Renal pelvis (tissue), 4 donors: Measurements from ENCODE around the gene HSD17B12. TPM values are rescaled to one million over a fixed set of nuclear protein-coding genes. Genes with fewer than 3 reads are reported as not detected.

Experiments
- DNase-seq: peaks from one replicate; pipeline ENCODE4 v3.0.0-alpha.2; 2013
- polyA plus RNA-seq, 3 donors: library from polyadenylated mRNA; unstranded; fragments of 120-200 nt; gene quantifications; one replicate each; pipeline ENCODE4 v1.2.1, GENCODE V29; 2013; ENCODE audit not compliant: insufficient read length in 3 of 3

Gene HSD17B12
- polyA plus RNA-seq, 3 donors: 68.8 to 83.1 (median 76.3) TPM

DNA sequence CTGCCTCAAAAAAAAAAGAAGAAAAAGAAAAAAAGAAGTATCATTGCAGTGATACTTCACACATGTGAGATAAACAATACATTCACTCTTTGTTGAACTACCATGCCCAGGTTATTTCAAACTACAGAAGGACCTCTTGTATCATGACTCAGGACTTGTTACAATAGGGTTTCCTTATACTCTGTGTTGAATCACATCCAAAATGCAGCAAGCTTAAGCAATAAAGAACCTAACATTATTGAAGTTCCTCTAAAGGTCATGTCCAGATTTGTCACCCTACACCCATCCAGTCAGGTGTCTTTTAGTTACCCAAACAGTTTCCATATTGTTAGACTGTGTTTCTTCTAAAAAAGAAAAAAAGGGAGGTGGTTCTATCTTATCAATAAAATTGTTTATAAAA lies 173.2 kb downstream of the HSD17B12 start:
- DNase-seq: no peak

DNA sequence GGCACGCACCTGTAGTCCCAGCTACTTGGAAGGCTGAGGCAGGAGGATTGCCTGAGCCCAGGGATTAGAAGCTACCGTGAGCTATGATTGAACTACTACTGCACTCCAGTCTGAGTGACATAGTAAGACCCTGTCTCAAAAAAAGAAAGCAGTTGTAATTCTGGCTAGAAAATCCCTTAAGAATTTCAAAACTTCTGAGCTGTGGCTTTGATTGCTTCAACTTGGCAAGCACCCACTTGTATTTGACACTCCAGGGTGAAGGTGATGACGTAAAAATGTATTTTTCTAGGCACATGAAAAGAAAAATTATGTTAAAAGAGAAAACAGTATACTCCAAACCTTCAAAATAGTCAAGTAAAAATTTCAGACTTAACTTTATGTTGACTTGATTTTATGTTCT lies 176.5 kb downstream of the HSD17B12 start:
- DNase-seq: no peak

DNA sequence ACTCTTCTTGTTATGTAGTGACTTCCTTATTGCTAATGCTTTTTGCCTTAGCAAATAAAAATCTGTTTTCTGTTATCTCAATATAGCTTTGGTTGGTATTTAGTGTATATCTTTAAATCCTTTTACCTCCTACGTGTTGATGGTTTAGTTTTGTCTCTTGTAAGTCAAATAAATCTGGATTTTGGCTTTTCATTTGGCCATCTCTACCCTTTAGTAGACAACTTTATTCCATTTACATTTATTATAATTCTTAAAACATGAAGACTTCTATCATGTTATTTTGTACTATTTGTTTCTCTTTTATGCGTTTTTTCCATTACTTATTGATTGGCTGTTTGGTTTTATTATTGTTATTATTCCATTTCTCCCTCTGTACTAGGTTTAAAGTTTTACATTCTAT lies 180.6 kb downstream of the HSD17B12 start:
- DNase-seq: no peak

DNA sequence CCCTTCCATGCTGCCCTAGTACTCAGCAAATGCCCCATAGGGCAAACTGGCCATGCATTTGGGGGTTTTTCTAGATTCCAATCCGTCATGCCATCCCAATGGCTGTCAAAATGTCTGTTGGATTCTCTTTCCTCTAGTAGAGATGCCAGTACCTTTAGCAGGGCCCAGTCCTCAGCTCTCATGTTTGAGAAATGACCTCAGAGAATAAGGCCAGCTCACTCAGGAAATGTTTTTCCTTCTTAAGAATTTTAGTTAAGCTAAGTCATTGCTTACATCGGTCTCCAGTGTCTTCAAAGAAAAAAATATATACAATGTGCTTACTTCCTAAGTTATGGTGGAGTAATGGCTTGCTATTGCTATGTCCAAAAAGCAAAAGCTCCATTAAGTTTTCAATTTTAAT lies 186.0 kb downstream of the HSD17B12 start:
- DNase-seq: no peak

DNA sequence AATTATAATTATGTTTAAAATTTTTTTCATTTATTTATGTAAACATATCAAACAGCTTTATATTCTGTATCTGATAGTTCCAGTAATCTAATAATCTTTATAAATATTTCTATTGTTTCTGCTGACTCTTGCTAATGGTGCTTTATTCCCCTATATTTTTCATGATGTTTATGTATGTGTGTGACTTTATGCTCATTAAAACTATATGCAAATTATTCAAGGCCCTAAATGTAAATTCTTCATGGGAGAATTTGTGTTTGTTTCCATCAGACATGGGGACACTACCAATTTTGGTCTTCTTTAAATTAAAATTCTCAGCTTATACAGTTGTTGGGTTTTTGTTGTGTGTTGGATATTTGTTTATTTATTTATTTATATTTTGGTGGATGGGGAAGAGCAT lies 186.4 kb downstream of the HSD17B12 start:
- DNase-seq: no peak

DNA sequence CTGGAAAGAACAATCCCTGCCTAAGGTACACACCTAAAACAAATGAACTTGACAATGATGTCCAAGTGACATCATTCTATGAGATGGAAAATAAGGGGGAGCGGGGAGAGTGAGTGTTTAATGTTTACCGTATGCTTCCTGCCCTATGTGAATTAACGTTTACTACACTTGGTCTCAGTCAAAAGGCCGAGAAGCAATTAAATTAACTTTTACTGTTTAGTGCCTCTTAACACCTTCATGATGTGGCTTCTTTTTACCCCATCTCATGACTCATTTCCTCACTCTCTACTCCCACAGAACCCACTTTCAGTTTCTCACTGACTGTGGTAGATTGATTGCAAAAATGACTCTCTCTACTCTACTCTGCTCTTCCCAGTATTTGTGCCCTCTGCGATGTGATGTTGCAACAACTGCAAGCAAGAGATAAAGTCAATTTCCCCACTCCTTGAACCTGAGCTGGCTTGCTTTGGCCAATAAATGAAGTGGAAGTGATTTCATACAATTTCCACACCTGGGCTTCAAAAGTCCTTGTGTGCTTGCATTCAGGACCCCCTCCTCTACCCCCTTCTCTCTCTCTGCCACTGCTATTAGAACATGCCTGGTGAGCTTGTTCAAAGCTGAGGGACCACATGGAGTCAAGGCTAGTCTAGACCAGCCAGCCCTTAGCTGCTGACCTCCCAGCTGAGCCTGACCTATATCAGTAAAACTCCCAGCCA lies 188.5 kb downstream of the HSD17B12 start:
- no peak for DNase-seq

DNA sequence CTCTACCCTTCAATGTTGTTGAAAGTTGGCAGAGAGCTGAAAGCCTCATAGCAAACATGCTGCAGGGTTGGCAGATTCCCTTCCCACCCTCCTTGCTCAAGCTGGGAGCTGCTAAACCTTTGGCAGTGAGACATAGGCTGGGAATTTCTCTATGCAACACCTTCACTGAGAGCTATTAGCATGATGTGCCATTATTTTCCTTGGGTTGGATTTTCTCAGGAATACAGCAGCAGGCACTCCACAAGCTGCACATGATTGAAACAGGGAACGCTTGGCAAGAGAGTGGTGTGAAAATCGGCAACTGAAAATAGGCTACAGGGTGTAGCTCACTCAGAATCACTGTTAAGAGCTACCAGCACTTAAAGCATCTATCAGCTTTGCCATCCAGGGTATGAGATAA lies 190.5 kb downstream of the HSD17B12 start:
- no peak for DNase-seq

DNA sequence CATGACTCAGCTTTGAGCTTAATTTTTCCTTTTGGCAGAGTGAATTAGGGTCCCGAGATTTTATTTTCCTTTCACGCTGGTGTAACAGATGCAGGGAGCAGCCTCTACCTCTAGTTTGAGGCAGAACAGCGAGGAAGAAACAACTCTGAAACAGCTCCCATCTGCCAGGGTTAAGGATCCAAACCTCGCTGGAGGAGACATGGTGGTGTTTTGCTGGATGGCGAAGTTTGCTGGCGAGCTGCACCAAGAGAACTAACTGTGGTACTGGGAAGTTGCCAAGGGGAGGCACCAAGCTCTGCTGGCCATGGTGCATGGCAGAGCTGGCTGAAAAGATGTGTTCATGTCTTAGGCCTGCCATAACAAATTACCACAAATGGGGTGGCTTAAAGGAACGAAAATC lies 192.5 kb downstream of the HSD17B12 start:
- DNase-seq: no peak

DNA sequence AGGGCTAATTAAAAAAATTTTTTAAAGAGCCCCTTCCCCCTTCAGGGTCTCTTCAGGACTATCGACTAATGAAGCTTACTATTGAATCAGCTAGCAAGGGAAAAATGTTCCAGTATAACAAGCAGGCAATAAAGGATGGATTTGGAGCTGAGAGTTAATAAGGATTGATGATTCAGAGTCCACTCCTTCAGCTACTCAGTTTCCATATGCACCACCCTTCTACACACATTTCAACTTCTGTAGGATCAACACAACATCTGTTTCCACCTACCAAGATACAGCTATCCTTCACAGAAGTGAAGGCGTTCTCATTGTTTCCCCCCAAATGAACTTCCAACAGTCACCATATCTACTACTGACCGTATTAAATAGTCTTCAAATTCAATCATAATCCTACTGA lies 193.5 kb downstream of the HSD17B12 start:
- DNase-seq: no peak

DNA sequence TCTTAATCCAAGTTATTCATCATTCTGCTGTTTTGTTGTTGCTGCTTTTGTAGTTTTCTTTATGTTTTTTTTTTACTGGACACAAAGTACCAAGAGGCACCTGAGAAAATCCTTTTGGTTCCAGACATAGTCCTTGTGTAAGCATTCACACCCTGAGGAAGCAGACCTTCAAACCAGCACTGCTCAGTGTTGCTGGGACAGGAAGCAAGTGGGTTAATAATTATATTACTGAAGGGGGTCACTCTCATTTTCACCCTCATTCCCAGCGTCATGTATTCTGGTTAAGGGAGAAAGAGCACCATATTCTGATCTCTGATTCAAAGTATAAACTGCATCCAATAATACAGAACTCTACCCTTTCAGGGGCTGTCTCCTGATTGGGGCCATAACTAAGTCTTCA lies 194.2 kb downstream of the HSD17B12 start:
- no peak for DNase-seq

DNA sequence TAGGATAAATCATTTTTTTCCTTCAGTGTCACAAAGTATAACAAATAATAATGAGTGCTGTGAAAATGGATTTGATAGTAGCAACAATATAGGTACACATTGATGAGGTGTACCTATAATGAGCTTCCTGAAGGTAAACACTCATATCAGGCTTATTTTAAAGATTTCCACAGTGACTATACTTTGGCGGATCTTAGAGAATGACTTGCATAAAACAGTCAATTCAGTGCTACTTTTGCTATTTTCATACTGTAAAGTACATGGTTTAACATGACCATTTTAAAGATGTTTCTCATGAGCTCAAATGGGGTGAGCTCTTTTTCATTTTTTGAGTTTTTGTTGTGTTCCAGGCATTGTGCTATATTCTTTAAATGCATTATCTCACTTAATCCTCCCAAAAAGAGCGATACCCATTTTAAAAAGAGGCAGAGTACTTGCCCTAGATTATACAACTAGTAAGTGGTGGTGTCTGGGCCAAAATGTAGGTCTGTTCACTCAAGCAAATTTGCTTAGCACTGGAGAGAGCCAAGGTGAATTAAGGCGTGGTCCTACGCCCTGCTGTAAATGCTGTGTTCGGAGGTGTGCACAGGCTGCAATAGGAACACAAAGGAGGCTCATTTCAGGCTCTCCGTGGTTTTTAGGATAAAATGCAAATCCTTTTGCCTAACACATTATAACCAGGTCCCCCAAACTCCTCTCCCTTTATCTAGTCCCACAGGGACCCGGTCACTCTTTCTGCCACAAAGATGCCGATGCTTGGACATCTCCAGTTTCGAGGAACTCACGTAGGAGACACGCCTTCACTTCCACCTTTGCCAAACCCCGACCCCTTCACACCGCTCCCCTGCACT lies 199.5 kb downstream of the HSD17B12 start:
- DNase-seq: no peak

DNA sequence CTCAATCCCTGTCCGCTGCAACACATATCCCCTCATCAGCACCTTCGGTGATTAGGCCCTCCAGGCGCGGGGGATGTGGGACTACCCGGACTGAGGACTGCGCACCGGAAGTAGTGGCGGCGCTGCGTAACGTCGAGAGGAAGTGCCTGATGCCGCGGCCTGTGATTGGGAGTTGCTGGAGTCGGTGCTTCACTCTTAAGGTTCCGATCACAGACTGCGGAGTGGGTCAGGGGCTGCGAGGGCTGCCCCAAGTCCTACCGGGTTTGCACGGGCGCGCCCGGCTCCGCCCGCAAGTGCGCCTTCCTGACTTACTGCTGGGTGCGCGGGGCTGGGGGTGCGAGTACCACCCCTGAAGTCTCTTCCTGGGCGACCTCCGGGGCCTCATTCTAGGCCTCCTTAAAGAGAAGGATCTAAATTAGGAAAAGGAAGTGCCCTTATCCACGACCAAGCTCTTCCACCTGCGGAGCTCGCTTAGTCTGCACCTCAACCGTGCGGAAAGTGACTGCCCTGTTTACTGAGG lies 200.2 kb downstream of the HSD17B12 start, which contains the start of gene ALKBH3:
TSS of gene ALKBH3 (plus strand) at position 192 of the 520 bp plus-strand sequence. CDS start 1,822 bp downstream, outside the sequence.
- peak; percentile 93 for DNase-seq

DNA sequence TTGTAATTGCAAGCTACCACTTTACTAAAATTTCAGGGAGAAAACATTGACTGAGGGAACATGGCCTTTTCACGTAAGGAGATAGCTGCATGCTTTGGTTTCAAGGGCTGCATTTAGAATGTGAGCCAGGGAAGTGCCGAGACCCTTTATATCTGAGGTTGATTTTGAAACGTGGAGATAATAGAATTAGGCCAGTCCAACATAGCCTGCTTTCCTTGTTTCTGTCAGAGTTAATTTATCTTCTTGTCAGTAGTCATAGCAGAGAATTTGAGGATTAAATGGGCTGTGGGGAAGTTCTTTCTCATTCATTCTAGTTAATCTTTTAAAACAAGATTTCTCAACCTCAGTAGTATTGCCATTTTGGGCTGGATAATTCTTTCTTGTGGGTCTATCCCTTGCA lies 212.3 kb downstream of the HSD17B12 start:
- no peak for DNase-seq

DNA sequence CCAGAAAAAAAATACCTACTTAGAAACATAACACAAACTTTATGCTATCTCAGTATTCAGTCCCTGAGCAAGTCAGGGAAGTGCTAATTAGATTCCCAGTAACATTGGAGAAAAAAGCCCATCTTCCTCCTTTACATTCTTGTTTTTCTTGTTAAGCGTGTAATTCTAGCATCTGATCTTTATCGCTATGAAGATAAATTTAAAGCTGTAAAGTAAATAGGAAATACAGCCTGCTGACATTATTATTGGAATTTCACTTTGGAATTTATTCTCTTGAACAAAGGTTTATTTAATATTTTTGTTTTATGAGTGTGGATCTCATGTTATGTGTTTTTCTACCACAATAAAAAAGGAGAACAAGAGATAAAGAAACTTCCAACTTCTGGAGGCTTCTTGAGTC lies 214.0 kb downstream of the HSD17B12 start:
- DNase-seq: no peak

DNA sequence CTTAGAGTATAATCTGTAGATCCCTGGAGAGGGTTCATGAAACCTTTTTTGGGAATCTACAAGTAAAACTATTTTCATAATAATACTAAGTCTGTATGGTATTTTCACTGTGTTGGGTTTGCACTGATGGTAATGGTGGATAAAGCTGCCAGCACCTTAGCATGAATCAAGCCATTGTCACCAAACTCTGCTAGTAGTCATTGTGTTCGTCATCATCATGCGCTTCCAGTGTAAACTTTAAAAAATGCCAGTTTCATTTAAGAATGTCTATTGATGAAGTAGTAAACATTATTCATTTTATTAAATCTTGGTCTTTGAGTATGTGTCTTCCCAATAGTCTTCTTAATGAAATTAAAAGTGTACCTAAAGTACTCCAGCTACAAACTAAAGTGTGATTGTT lies 215.1 kb downstream of the HSD17B12 start:
- DNase-seq: no peak

DNA sequence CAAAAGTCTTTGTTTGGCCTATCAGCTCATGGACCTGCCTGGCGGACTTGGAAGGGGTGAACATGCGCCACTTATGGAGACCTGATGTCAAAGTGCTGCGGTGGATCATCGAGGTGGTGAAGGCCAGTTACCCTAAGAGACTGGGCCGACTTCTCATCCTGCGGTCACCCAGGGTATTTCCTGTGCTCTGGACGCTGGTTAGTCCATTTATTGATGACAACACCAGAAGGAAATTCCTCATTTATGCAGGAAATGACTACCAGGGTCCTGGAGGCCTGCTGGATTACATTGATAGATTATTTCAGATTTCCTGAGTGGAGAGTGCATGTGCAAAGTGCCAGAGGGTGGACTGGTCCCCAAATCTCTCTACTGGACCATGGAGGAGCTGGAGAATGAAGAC lies 218.0 kb downstream of the HSD17B12 start:
- no peak for DNase-seq

DNA sequence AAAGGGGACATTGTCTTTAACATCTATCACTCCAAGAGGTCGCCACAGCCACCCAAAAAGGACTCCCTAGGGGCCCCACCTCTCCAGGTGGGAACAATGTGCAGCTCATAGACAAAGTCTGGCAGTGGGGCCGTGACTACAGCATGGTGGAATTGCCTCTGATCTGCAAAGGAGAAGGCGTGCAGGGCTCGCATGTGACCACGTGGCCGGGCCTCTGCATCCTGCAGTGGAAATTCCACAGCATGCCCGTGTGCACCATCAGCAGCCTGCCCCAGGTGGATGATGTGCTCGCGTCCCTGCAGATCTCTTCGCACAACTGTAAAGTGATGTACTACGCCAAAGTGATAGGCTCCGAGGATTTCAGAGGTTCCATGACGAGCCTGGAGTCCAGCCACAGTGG lies 218.6 kb downstream of the HSD17B12 start:
- DNase-seq: no peak

DNA sequence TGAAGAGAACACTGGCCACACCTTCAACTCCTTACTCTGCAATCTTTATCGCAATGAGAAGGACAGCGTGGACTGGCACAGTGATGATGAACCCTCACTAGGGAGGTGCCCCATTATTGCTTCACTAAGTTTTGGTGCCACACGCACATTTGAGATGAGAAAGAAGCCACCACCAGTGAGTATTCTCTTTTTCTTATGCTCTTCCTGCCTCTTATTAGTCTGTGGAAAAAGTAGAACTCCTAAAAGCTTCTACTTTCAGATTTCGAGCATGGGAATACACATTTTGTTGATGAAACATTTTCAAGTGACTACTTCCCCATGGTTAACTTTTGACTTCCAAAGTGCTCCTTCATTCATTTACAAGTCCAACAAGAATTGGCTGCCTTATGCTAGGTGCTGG lies 221.0 kb downstream of the HSD17B12 start:
- DNase-seq: no peak

DNA sequence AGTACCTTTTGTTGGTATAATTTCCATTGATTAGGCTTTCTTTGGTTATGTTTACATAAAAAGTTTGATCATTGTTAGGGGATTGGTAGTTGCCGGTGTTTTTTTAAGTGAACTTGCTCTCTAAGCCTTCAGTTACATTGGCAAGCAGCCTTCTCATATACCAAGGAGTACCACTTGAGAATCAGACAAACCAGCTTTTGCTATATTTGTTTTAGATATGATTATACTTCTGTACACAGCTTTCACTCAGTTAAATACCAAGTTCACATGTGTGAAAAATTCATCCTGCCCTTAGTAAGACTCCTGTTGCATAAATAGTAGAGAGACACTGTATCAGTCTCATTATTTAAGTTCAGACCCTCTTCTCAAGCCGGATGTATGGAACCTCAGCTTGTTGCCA lies 222.5 kb downstream of the HSD17B12 start:
- DNase-seq: no peak

DNA sequence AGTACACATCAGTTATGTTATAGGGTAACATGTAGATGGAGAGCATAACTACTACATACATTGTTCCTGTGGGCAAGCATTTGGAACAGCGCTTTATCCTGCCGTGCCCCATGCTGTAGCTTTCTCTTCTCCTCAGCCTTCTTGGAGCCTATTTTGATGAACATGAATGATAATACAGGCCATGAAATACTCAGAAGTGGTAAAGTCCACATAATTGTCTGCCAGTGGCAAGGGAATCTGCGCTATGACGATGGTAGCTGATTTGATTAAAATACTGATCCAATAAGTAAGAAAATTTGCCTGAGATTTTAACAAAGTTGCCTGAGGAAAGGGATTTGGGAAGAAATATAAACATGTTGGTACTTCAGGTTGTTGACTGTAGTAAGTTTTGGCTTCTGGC lies 223.4 kb downstream of the HSD17B12 start:
- DNase-seq: no peak

DNA sequence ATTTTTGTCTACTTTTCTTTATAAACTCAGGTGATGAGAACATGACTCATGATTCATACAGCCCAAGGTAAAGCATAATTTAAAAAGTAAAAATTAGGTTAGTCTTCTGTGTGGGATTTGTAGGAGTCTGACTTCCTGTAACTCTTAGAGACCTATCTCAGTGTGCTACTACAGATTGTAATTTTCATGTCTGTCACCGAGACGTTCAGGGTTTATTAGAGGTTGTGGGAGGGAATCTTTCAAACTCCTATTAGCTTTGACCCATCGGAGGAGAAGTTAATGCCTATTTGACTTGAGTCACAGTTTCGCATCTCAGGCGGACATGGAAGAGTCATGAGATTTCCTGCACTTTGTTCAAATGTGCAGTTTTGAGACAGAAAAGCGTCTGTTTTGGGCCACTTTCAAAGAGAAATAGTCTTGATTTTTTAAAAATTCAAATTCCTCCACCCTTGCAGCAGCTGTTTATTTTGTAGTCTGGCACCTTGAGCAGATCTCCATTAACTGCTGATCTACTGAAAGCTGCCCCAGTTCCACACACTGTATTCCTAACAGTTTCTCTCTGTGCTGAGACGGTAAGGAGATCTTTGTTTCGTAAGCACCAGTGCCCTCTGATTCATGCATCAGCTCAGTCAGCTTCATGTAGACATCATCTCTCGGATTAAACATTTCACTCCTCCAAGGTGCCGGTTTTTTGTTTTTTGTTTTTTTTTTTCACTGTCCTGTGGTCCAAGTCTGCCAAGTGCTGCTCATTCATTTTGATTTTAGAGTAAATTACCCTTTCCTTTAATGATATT lies 224.4 kb downstream of the HSD17B12 start:
- no peak for DNase-seq

DNA sequence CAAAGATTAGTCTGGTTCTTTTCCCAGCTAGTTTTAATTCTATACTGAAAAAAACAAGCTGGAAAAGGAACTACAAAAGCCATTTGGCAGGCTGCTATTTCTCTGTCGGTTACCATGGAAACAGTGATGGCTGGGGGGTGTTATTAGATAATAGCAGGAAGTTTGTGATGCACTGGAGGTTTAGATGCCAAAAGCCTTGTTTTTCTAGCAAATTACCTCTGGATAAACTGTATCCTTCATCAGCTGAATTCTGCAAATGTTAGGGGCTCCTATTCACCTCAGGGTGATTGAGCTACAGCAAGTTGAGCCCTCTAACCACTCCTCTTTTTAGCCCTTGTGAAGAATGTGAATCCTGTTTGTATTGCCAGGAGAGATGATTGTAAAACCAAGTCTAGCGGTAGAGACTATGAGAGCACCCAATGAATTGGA lies 225.3 kb downstream of the HSD17B12 start:
- DNase-seq: peak; percentile 79
